DND-41 (cell line): ENCODE measurements around the gene ACSM4.

ENCODE experiments used
- EZH2 ChIP-seq: IDR thresholded peaks from 3 replicates; pipeline ENCODE4 v1.6.1; 2012; ENCODE audit warnings: borderline replicate concordance, low read depth, mild to moderate bottlenecking, moderate library complexity, low read length, inconsistent platforms; ENCODE audit not compliant: severe bottlenecking
- TF ChIP-seq, protein P1 (sequence below): IDR thresholded peaks from 2 replicates; pipeline ENCODE4 v1.5.1; 2012; ENCODE audit warnings: borderline replicate concordance, low read length, moderate library complexity, mild to moderate bottlenecking; ENCODE audit not compliant: poor library complexity, severe bottlenecking; ENCODE audit errors: extremely low read depth

DNA sequence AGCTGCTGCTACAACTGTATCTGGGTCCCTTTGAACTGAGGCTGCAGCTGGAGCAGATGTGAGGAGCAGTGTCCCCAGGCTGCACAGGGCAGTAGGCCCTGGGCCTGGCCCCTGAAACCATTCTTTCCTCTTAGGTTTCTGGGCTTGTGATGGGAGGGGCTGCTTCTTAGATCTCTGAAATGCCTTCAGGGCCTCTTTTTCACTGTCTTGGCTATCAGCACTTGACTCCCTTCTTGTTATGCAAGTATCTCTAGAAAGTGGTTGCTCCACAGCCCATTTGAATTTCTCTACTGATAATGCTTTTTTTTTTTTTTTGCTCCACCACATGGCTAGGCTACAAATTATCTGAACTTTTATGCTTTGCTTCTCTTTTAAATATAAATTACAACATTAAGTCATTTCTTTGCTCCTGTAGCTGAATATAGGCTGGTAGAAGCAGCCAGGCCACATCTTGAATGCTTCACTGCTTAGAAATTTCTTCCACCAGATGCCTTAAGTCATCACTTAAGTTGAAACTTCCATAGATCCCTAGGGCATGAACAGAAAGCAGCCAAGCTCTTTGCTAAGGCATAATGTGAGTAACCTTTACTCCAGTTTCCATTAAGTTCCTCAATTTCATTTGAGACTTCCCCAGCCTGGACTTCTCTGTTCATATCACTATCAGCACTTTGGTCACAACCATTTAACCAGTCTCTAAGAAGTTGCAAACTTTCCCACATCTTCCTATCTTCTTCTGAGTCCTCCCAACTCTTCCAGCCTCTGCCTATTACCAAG is 41.1 kb downstream of the ACSM4 start:
- TF ChIP-seq, protein P1, sequence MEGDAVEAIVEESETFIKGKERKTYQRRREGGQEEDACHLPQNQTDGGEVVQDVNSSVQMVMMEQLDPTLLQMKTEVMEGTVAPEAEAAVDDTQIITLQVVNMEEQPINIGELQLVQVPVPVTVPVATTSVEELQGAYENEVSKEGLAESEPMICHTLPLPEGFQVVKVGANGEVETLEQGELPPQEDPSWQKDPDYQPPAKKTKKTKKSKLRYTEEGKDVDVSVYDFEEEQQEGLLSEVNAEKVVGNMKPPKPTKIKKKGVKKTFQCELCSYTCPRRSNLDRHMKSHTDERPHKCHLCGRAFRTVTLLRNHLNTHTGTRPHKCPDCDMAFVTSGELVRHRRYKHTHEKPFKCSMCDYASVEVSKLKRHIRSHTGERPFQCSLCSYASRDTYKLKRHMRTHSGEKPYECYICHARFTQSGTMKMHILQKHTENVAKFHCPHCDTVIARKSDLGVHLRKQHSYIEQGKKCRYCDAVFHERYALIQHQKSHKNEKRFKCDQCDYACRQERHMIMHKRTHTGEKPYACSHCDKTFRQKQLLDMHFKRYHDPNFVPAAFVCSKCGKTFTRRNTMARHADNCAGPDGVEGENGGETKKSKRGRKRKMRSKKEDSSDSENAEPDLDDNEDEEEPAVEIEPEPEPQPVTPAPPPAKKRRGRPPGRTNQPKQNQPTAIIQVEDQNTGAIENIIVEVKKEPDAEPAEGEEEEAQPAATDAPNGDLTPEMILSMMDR = no peak
- no peak for TF ChIP-seq EZH2
